SK-MEL-5 (cell line): ENCODE results near the gene TMPRSS9. TPM values are rescaled to one million over a fixed set of nuclear protein-coding genes. Genes with fewer than 3 reads are reported as not detected.
"Not testable (repeated sequence)": the region's sequence is repeated elsewhere in the genome, so short reads cannot be mapped to it uniquely, and the experiment has no call there.

Experiments
- DNase-seq: peaks from one replicate; pipeline ENCODE4 v3.0.0-alpha.2; 2016; ENCODE audit warnings: low read depth, low spot score
- in situ Hi-C: cut with HindIII; loops from 2 replicates; pipeline ENCODE4 v1.10.0; 2016; ENCODE audit warnings: low sequenced_read_pairs, high pct_unique_total_duplicates, low pct_unique_long_range_greater_than_20kb
- total RNA-seq: library from RNA; depleted of rRNA; stranded (reverse); fragments of >200 nt; shearing (Covaris generic); gene quantifications from 2 replicates; pipeline ENCODE4 v1.2.3, GENCODE V29; 2014

TMPRSS9 gene
- total RNA-seq, 1 experiment from 2014 or later = not detected

- in situ Hi-C loops = no loop called here
- DNase-seq = no peak
These were observed 95.1 kb downstream of the TMPRSS9 start for GRCh38 chr19:2454962-2455850.

GRCh38 chr19:2455851-2456570, 95.9 kb downstream of the TMPRSS9 start:
- no peak for DNase-seq
- in situ Hi-C loops = no loop called here

GRCh38 chr19:2457394-2458037, 97.5 kb downstream of the TMPRSS9 start:
- DNase-seq = no peak

GRCh38 chr19:2458054-2458453, 98.0 kb downstream of the TMPRSS9 start:
- DNase-seq = no peak
- in situ Hi-C loops = no loop called here

More at GRCh38 chr19:2457394-2458037, 97.5 kb downstream of the TMPRSS9 start:
- in situ Hi-C loops = no loop called here

GRCh38 chr19:2458776-2459175, 98.7 kb downstream of the TMPRSS9 start:
- DNase-seq, in situ Hi-C loops: not testable (repeated sequence)

GRCh38 chr19:2460245-2460644, 100.2 kb downstream of the TMPRSS9 start:
- DNase-seq = no peak
- in situ Hi-C loops = no loop called here

- peak; percentile 67 for DNase-seq
- in situ Hi-C loops = no loop called here
These were observed 101.9 kb downstream of the TMPRSS9 start for GRCh38 chr19:2461751-2462634.

GRCh38 chr19:2462635-2463421, 102.8 kb downstream of the TMPRSS9 start:
- in situ Hi-C loops = no loop called here
- DNase-seq = peak; percentile 63

GRCh38 chr19:2463694-2464093, 103.6 kb downstream of the TMPRSS9 start:
- not testable (repeated sequence) for DNase-seq

GRCh38 chr19:2464389-2464788, 104.3 kb downstream of the TMPRSS9 start:
- in situ Hi-C loops = no loop called here
- no peak for DNase-seq

More at GRCh38 chr19:2463694-2464093, 103.6 kb downstream of the TMPRSS9 start:
- in situ Hi-C loops = not testable (repeated sequence)

- in situ Hi-C loops = no loop called here
- DNase-seq = no peak
These were observed 108.5 kb downstream of the TMPRSS9 start for GRCh38 chr19:2468596-2468995.

GRCh38 chr19:2469102-2469914, 109.2 kb downstream of the TMPRSS9 start:
- in situ Hi-C loops = no loop called here

GRCh38 chr19:2469915-2470200, 109.8 kb downstream of the TMPRSS9 start:
- DNase-seq, in situ Hi-C loops: not testable (repeated sequence)

More at GRCh38 chr19:2469102-2469914, 109.2 kb downstream of the TMPRSS9 start:
- DNase-seq = no peak

- in situ Hi-C loops = no loop called here
- DNase-seq = peak; percentile 71
These were observed 114.4 kb downstream of the TMPRSS9 start for GRCh38 chr19:2474232-2475017.

GRCh38 chr19:2475018-2475701, 115.1 kb downstream of the TMPRSS9 start:
- in situ Hi-C loops = no loop called here

More at GRCh38 chr19:2475018-2475701, 115.1 kb downstream of the TMPRSS9 start:
- peak; percentile 32 for DNase-seq
